Fibroblast of the aortic adventitia (primary cell): ENCODE data around the gene CFAP69. TPM values are rescaled to one million over a fixed set of nuclear protein-coding genes. Genes with fewer than 3 reads are reported as not detected.

ENCODE experiments used
- DNase-seq: peaks from one replicate; pipeline ENCODE4 v3.0.0-alpha.2; 2010; ENCODE audit warnings: low read depth
- H3K4me3 ChIP-seq: 2 replicates; pipeline ENCODE4 v1.5.1; 2011; ENCODE audit warnings: low read depth, mild to moderate bottlenecking, control low read depth, low read length, moderate library complexity
- total RNA-seq: library from RNA; depleted of rRNA; stranded (reverse); fragments of >200 nt; gene quantifications from 2 replicates; pipeline ENCODE4 v1.2.3, GENCODE V29; 2012; ENCODE audit warnings: low replicate concordance
- TF ChIP-seq, protein P1 (sequence below): IDR thresholded peaks from 2 replicates; pipeline ENCODE4 v1.5.1; 2011; ENCODE audit warnings: mild to moderate bottlenecking, low read length, control low read depth, inconsistent platforms; ENCODE audit not compliant: insufficient read depth

The CFAP69 gene
- total RNA-seq, 1 donor: 3.2 TPM

DNA sequence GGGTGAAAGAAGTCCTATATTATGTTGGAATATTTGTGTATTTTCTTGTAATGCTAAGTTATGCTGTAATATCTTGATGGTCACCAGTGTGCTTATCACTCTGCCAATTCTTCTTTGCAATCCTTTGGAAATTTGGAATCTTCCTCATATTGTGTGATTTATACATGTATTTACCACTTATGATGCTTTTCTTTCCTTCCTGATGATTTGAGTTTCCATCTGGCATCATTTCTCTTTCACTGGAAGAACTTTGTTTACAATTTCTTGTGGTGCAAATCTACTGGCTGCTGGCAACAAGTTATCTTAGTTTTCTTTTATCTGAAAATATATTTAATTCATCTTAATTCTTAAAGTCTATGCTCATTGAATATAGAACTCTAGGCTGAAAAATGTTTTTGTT is 29.2 kb downstream of the CFAP69 start:
- TF ChIP-seq, protein P1, sequence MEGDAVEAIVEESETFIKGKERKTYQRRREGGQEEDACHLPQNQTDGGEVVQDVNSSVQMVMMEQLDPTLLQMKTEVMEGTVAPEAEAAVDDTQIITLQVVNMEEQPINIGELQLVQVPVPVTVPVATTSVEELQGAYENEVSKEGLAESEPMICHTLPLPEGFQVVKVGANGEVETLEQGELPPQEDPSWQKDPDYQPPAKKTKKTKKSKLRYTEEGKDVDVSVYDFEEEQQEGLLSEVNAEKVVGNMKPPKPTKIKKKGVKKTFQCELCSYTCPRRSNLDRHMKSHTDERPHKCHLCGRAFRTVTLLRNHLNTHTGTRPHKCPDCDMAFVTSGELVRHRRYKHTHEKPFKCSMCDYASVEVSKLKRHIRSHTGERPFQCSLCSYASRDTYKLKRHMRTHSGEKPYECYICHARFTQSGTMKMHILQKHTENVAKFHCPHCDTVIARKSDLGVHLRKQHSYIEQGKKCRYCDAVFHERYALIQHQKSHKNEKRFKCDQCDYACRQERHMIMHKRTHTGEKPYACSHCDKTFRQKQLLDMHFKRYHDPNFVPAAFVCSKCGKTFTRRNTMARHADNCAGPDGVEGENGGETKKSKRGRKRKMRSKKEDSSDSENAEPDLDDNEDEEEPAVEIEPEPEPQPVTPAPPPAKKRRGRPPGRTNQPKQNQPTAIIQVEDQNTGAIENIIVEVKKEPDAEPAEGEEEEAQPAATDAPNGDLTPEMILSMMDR: no peak
- no peak overlapping the region for H3K4me3 ChIP-seq
- peak; percentile 59 for DNase-seq

DNA sequence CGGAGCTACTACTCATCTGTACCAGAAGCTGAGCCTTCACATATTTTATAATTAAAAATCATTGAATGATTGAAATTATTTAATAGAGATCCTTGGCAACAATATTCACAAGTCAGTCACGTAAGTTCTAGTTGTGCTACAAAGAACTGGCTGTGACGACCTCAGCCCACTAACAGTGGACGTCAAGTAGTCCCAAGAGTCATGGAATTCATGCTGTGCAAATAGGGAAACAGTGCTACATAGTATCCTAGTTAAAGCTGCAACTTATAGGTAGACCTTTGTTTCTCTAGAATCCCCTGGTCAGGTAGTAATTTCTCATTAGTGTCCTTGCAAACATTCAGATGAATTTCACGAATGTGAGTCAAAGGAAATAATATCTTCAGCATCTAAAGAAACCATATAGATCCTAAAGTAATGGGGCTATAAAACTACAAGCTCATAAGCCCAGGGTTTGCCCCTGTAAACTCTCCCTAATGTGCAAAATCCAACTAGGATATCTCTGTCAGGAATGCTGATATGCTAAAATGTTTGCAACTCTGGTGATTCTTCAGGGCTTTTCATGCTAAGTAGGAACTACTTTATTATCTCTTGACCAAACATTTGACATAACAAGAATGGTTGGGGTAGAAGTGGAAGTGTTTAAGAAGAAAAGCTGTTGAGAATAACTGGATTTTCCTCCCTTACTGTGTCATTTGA is 31.2 kb downstream of the CFAP69 start:
- no peak overlapping the region for H3K4me3 ChIP-seq
- TF ChIP-seq, protein P1: no peak
- DNase-seq: no peak

DNA sequence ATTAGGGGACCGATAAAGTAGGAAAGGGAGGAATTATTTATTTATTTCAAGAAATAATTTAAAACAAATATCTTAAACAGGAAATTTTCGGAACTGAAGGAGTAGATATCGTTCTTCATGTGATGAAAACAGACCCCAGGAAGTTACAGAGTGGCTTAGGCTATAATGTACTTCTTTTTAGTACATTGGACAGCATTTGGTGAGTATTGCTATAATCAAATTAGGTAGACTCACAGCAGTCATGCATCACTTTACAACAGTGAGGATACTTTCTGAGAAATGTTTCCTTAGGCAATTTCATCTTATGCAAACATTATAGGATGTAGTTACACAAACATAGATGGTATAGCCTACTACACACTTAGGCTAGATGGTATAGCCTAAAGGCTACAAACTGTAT is 43.2 kb downstream of the CFAP69 start:
- no peak overlapping the region for H3K4me3 ChIP-seq
- no peak for DNase-seq
- TF ChIP-seq, protein P1: no peak

DNA sequence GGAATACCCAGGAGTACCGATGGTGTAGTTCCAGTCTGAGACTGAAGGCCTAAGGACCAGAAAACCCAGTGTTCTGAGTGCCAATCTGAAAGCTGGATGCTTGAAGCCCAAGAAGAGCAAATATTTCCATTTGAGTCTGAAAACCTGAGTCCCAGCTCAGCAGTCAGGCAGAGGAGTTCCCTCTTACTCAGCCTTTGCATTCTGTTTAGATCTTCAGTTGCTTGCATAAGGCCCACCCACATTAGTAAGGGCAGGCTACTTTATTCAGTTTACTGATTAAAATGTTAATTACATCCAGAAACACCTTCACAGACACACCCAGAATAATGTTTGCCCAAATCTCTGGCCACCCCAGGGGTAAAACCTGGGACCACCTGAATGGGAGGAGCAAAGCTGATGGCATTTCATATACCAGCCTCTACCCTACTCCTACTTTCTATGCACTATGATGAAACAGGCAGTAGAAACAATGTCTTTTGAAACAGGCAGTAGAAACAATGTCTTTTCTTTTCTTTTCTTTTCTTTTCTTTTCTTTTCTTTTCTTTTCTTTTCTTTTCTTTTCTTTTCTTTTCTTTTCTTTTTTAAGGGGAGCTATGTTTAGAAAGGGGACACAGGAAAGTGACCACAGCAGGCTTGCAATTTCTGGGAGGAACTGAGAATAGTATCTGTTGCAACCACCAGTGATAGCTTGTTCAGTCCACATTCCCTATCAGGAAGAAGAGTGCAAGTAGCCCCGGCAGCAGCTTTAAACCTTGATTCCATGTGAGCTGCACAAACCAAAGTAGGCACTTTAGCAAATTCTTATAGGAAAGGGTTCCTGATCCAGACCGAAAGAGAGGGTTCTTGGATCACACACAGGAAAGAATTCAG is 45.5 kb downstream of the CFAP69 start:
- no peak for DNase-seq
- TF ChIP-seq, protein P1: no peak
- no peak overlapping the region for H3K4me3 ChIP-seq

DNA sequence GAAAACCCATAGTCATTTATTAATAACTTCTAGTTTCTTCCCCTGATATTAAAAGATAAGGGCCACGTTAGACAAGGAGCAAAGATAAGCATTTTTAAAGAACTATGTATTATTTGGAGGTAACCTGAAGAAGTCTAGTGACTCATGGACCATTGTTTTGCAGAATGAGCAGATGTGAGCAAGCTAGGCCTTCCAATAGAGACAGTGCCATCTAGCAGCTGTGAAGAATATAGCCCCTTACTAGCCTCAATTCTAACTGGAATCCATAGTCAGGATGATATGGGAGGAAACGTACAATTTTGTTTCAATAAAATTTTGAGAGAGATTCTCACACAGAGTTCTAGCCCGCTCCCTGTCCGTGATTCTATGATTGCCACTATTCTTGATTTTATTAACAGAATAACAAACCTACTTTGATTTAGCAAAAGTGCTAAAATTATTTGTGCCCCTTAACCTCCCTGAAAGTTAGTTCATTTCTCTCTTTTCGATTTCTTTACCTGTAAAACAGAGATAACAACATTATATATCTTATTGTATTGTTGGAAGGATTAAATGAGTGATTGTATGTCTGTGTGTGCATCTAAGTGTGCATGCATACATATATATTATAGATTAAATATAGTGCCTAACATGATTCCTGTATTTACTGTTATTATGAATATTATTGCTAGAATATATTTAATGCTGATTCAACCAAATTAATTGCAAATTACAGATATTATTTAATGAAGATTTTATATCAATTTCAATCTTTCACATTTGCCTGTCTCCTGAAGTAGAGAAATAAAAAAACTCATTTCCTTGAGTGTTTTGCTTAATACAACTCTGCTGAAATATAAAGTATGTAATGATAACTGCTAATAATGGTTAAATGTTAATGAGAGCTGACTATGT is 53.4 kb downstream of the CFAP69 start:
- TF ChIP-seq, protein P1: peak; percentile 83
- peak; percentile 89 for DNase-seq

DNA sequence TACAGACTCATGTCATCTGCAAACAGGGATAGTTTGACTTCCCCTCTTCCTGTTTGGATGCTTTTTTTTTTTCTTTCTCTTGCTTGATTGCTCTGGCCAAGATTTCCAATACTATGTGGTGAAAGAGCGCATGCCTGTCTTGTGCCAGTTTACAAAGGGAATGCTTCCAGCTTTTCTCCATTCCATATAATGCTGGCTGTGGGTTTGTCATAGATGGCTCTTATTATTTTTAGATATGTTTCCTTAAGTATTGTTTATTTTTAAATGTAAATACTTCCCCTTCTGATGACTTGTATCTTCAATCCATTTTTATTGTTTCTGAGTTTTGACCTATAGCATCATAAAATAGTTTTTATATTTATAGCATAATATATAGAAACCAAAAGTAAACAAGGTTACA is 58.3 kb downstream of the CFAP69 start:
- TF ChIP-seq, protein P1: no peak
- DNase-seq: no peak
- no peak overlapping the region for H3K4me3 ChIP-seq

More for the DNA sequence above, 53.4 kb downstream of the CFAP69 start:
- H3K4me3 ChIP-seq: no peak overlapping the region
